Fibroblast of pulmonary artery (primary cell): ENCODE data around the gene WSCD2.

Source experiments
- DNase-seq: peaks from one replicate; pipeline ENCODE4 v3.0.0-alpha.2; 2010; ENCODE audit warnings: low read depth
- H3K4me3 ChIP-seq: replicated peaks from 2 replicates; pipeline ENCODE4 v1.5.1; 2011; ENCODE audit warnings: low read depth, mild to moderate bottlenecking, control low read depth, low read length, moderate library complexity
- CTCF ChIP-seq: IDR thresholded peaks from 2 replicates; pipeline ENCODE4 v1.5.1; 2011; ENCODE audit warnings: mild to moderate bottlenecking, control low read depth, low read length, inconsistent platforms; ENCODE audit errors: missing control alignments

WSCD2 gene

GRCh38 chr12:108099073-108099472 lies 30.0 kb upstream of the WSCD2 start:
- DNase-seq: no peak
- no peak for TF ChIP-seq CTCF
- H3K4me3 ChIP-seq: no peak overlapping the region

- TF ChIP-seq CTCF: no peak
- no peak overlapping the region for H3K4me3 ChIP-seq
- no peak for DNase-seq
Observed at GRCh38 chr12:108099778-108100489, 29.2 kb upstream of the WSCD2 start.

- DNase-seq: no peak
Observed at GRCh38 chr12:108101605-108102175, 27.4 kb upstream of the WSCD2 start.

GRCh38 chr12:108102363-108102762 lies 26.7 kb upstream of the WSCD2 start:
- DNase-seq: no peak
- no peak for TF ChIP-seq CTCF
- H3K4me3 ChIP-seq: no peak overlapping the region

More at GRCh38 chr12:108101605-108102175, 27.4 kb upstream of the WSCD2 start:
- no peak overlapping the region for H3K4me3 ChIP-seq
- no peak for TF ChIP-seq CTCF

GRCh38 chr12:108103087-108103486 lies 26.0 kb upstream of the WSCD2 start:
- no peak for TF ChIP-seq CTCF
- no peak for DNase-seq
- H3K4me3 ChIP-seq: no peak overlapping the region

GRCh38 chr12:108103517-108103916 lies 25.6 kb upstream of the WSCD2 start:
- no peak overlapping the region for H3K4me3 ChIP-seq
- TF ChIP-seq CTCF: no peak
- no peak for DNase-seq

- DNase-seq: no peak
- H3K4me3 ChIP-seq: no peak overlapping the region
- TF ChIP-seq CTCF: no peak
Observed at GRCh38 chr12:108104657-108105056, 24.4 kb upstream of the WSCD2 start.
